HG03175 (cell line): ENCODE data around the gene CSRP1.
"Not testable (repeated sequence)": the region's sequence is repeated elsewhere in the genome, so short reads cannot be mapped to it uniquely, and the experiment has no call there.

Experiments
- ATAC-seq: cut with Tn5 transposase; IDR thresholded peaks from one replicate; pipeline ENCODE4 v1.9.1; 2021; ENCODE audit warnings: mild to moderate bottlenecking, moderate library complexity; ENCODE audit not compliant: unreplicated experiment

CSRP1 gene

DNA sequence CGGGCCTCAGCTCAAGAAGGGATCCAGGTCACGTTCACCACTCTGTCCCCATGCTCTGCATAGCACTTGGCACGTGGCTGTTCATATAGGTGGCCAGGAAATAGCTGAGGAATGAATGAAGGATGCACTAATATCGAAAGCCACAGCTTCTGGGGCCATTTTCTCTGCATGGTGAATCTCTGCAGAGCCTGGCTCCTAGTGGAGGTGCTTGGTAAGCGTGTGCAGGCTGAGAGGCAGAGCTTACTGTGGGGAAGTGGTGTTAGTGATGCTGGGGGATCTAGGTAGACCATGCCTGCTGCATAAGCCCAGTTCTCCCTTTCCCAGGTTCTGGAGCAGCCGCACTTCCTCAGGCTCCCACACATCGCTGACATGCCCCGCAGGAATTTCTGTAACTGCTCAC is 8.3 kb downstream of the CSRP1 start:
- no peak for ATAC-seq

- no peak for ATAC-seq
Measured at GRCh38 chr1:201497935-201498509, 8.9 kb downstream of the CSRP1 start.

DNA sequence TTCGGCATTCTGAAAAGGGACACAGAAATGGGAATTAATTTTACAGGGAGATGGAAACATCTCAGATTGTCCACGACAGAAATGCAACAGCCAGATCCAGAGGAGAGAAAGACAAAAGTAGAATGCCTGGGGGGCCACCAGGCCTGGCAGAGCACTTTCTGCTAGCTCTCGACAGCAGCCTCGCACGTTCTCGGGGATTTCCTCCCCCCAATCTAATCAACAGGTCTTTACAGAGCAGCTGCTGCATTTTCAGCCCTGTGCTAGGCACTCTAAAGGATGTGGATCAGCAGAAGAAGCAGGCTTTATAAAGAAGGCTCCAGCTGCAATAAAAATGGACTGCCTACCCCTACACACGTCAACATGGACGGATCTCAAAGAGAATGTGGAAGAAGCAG is 10.6 kb downstream of the CSRP1 start:
- ATAC-seq = no peak

DNA sequence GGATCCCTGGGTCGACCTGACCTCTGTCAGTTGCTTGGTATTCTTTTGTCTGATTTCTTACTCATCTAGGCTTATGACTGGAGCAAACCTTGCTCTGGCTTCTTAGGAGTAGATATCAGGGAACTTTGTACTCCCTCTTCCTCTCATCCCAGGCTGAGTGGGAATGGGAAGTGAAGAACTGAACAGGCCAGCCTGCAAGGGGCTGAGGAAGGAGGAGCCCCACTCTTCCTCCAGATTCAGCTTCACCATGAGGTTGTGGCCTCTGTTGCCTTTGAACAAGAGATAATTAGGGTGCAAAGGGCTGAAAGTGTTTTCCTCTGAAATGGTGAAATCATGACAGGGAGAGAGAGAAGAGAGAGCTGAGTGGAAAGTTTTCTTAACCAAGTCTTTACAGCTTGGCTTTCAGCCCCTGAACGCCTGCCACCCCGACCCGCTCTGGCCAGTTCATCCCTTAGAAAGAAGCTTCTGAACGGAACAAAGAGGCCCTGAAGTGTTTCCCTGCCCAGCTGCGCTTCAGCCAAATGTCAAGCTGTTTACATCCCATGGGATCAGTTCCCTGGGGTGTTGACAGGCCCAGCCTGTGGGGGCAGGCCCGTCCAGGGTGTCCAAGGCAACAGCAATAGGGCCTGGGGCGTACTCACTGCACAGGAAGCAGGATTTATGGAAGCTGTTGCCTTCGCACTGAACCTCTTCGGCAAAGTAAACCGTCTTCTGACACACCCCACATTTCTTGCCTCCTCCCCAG is 11.2 kb downstream of the CSRP1 start:
- ATAC-seq = no peak

GRCh38 chr1:201493757-201494617 is 12.9 kb downstream of the CSRP1 start:
- no peak for ATAC-seq

DNA sequence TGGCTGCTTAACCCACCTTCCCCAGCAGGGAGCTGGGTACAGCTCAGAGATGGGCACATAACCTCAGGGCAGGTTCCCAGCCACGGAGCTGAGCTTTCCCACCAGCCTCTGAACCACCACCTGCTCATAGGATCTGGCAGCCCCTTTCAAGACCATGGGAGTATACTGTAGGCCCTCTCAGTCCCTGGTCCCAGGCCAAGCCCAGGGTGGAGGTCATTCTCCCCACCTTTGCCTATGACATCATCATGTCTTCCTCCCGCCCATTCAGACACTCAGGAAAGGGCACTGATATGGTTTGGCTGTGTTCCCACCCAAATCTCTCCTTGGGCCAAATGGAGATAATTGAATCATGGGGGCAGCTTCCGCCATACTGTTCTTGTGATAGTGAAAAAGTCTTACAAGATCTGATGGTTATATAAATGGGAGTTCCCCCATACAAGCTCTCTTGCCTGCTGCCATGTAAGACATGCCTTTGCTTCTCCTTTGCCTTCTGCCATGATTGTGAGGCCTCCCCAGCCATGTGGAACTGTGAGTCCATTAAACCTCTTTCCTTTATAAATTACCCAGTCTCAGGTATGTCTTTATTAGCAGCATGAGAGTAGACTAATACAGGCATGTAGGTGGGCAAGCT is 13.8 kb downstream of the CSRP1 start:
- not testable (repeated sequence) for ATAC-seq

DNA sequence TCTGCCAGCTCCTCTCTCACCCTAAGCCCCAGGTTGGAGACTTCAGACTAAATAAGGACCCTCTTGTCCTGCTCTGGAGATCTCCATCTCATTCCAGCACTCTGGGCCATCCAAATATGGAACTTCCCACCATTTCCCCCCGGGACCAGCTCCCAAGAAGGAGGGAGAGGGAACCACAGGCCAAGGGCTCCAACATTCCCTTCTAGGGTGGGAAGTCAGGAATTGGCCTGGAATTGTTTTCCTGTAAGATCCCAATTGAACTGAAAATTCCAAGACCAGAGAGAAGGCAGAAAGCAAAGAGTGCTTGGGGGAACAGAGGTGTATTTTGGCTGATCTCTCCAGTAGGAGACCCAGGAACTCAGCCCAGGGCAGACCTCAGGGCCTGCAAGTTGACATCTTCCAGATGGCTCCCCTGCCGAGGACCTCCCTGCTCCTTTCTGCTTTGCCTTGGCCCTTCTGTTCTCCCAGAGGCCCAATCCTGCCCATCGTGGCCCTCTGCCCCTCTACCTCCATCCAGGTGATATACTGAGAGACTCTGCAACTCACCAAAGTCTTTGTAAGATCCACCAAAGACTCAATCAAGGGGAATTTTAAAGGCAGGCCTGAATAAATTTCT is 14.9 kb downstream of the CSRP1 start:
- ATAC-seq = no peak

DNA sequence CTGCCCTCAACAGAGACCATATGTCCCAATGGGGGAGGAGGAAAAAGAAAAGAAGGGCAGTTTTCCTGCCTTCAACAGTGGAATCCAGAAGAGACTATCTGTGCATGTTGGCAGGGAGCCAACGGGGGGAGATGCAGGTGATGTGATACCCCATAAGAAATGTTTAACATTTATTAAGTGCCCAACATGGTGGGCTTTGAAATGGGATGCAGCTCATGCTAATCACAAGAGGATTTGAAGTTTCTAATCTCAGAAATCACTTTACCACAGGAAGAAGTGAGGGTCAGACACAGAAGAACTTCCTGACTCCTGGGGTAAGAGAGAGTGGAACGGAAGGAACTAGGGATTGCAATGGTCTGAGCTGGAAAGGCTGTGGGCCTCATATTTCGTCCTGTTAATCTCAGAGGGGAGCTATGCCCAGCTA is 16.2 kb downstream of the CSRP1 start:
- no peak for ATAC-seq

DNA sequence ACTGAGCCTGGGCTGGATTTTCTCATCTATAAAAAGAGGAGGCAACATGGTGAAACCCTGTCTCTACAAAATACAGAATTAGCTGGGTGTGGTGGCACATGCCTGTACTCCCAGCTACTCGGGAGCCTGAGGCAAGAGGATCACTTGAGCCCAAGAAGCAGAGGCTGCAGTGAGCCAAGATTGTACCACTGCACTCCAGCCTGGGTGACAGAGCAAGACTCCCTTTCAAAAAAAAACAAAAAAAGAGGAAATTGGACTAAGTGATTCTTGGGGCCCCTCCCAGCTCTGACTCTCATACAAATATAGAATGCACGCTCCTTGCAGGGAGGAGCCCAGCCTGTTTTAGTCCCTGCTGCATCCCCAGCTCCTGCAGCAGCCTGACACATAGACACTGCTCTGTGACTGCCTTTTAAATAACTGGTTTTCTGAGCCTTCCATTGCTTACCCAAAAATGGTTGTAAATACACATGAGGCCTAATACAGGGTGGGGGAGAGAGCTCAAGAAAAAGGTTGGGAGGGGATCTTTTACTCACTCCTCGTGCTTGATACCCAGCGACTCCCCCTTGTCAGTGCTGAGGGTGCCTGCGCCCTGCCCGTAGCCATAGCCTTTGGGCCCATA is 17.2 kb downstream of the CSRP1 start:
- ATAC-seq = no peak

DNA sequence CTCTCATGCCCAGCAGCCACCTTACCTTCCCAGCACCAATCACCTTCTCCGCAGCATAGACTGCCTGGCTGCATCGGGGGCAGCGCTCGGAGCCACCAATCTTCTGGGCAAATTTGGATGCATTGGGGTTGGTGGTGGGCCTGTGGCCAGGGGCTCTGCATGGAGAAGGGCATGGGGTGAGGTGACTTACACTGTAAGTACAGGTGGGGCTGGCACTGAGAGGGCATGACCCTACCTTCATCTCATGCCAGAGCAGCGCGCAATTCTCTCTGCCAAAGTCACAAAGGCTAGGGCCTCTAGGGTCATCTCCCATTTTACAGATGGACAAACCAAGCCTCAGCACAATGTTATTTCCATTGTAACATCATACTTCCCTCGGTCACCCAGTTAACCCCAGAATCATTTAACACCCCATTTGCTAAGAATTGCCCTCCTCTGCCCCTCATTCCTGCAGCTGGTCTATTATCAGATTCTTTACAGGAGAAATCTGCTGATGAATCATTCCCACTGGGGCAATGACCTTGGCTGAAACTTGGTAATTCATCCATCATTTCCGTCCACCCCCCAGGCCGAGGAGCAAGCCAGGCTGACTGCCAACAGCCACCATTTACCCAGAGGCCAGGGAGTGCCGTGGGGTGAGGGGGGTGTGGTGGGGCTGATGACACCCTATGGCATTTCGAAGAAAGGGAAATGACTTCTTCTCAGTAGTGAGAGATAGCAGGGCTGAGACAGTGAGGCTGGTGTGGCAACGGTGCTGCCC is 17.9 kb downstream of the CSRP1 start:
- no peak for ATAC-seq

DNA sequence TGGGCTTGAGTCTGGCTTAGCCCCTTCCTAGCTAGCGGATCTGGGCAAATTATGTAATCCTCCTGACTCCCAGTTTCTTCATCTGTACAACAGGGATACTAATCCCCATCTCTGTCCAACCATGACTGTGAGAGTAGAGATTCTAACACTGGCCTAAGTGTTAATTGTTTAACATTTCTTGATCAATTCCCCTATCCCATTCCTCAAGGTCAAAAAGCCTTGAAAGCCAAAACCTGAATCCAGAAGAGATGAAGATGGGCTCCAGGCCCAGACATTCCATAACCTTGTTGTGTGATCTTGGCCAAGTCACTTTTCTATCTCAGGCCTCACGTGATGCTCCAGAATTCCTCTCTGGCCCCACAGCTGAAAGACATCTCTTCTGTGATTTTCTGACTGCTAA is 19.2 kb downstream of the CSRP1 start:
- no peak for ATAC-seq

DNA sequence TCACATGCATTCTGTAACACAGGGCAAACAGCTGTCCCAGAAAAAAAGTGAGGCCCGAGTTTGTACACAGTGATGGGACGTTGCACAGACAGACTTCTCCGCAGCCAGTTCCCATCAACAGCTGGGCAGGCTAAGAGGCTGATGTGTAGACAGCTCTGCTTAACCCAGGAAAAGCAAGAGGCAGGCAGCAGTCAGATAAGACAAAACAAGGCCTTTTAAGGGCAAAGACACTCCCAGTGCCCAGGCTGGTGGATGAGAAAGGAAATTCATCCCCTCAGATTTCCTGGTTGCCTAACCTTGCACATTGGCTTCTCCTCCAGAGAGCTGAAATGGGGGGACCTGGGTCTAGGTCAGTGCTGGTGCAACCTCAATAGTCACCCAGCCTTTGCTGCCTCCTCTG is 20.7 kb downstream of the CSRP1 start:
- ATAC-seq = no peak

- ATAC-seq = no peak
Measured at GRCh38 chr1:201485184-201485774, 21.6 kb downstream of the CSRP1 start.

DNA sequence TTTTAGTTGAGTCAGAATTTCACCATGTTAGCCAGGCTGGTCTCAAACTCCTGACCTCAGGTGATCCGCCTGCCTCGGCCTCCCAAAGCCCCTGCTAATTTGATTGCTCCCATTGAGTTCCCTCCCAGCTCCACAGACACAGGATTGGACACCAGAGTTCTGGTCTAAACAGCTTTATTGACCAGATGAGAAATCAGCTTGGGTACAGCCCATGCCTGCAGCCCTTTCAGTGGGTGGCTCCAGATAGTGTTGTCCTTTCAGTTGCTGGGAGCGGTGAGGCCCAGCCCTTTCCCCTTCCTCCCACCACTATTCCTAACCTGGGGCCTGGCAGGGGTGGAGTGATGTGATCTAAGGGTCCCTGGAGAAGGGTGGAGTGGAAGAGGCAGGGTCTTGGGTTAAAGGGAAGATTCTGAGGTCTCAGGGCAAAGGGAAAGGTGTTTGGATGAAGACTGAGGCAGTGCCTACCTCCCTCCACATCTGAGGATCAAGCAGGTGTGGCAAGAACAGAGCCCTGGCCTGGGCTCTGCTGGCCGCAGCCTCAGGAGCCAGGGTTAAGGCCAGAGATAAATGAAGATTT is 23.5 kb downstream of the CSRP1 start:
- ATAC-seq = no peak

GRCh38 chr1:201482755-201483154 is 24.2 kb downstream of the CSRP1 start:
- no peak for ATAC-seq

DNA sequence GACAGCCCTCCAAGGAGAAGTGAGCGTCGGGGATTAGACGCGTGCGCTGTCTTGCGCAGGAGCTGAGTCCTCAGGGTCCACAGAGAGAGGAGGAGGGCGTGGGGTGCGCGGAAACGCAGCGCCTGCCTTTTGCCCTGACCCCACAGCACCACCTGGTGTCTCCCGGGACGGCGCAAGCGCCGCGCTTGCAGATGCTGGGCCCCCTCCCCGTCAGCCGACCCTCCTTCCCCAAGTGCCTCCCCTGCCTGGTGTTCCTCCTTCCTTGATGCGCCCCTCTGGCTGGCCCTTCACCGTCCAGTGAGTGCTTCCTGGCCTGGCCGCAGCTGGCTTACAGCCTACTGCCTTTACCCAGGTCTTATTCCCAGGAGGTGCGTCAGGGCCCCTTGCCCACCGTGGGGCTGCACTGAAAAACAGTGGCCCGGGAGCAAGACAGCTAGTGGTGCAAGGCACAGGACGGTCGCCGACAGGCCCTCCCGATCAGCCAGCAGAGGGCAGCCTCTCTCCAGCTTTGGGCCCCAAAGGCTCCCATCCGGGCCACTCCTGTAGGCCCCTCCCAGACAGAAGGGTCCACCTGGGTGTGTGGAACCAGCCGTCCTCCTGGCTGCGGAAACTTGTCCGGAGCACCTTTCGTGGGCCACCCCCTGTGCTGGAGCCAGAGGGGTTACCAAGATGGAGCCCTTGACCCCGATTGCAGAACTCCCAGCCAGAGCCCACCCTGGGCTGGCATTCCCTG is 25.0 kb downstream of the CSRP1 start:
- ATAC-seq = peak; percentile 77

DNA sequence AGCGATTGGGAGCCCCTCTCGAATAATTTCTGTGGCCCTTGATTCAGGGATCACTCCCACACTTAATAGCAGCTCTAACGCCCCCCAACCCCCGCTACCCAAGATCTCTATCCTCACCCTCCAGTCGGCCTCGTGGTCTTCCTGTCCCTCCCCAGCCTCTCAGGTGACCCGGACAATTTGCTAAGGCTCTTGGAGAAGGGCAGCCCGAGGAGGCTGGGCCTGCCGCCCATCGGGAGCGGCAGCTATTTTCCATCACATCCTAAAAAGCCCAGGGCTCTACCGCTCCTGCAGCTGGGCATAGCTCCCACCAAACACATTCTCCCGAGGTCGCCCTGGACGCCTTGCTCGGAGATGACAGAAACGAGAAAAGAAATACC is 25.9 kb downstream of the CSRP1 start:
- no peak for ATAC-seq

DNA sequence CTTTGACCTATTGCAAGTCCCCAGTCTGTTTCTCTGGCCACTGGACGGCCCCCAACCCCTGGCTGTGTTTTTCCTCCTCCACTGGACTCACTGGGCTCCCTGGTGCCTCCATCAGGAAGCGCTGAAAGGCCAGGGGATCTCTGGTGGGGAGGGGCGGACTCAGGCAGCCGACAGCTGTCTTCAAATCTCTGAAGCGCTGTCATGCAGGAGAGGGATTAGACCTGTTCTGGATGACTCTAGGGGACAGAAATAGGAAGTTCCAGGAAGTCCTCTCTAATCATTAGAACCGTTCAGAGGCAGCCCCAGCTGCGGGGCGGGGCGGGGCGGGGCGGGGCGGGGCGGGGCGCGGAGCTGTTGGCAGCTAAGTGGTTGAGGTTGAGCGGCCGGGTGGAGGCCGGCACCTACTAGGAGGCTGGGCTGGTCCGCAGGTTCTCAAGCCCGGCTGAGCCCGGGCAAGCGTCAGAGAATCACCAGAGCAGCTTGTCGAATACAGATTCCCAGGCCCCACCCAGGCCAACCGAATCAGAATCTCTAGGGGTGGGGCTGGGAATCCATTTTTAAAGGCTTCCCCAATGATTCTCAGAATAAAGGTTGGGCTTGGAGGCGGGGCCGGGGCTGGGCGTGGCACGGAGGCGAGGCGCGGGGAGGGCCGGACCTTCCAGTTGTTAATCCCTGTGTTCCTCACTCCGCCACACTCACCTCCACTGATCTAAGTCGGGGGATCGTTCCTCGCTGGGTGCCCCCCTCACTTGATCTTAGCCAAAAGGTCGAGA is 26.5 kb downstream of the CSRP1 start:
- ATAC-seq = peak; percentile 56
